NCI-H345 treated with DMSO at 0.1 percent for 48 hours (cell line): ENCODE data around the gene LNX1.

ENCODE experiments used
- DNase-seq: peaks from one replicate; lab custom pipeline; 2025; ENCODE audit not compliant: unreplicated experiment; lab: John Stamatoyannopoulos, UW

The LNX1 gene

GRCh38 chr4:53591372-53591892 lies at the start of gene LNX1:
Gene LNX1, minus strand, starts transcription at chr4:53591486. Its CDS starts 17,484 bp downstream, at chr4:53574002.
- DNase-seq: no peak

- DNase-seq: peak; percentile 49
Observed at GRCh38 chr4:53640576-53641453, 49.5 kb upstream of the LNX1 start.

DNA sequence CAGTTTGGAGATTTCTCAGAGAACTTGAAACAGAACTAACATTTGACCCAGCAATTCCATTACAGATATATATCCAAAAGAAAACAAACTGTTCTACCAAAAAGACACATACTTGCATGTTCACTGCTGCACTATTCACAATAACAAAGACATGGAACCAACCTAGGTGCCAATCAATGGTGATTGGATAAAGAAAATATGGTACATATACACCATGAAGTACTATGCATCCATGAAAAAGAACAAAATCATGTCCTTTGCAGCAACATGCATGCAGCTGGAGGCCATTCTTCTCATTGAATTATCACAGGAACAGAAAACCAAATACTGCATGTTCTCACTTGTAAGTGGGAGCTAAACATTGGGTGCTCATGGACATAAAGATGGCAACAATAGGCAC lies 47.6 kb upstream of the LNX1 start:
- no peak for DNase-seq

- no peak for DNase-seq
Observed at GRCh38 chr4:53637348-53637747, 46.1 kb upstream of the LNX1 start.

DNA sequence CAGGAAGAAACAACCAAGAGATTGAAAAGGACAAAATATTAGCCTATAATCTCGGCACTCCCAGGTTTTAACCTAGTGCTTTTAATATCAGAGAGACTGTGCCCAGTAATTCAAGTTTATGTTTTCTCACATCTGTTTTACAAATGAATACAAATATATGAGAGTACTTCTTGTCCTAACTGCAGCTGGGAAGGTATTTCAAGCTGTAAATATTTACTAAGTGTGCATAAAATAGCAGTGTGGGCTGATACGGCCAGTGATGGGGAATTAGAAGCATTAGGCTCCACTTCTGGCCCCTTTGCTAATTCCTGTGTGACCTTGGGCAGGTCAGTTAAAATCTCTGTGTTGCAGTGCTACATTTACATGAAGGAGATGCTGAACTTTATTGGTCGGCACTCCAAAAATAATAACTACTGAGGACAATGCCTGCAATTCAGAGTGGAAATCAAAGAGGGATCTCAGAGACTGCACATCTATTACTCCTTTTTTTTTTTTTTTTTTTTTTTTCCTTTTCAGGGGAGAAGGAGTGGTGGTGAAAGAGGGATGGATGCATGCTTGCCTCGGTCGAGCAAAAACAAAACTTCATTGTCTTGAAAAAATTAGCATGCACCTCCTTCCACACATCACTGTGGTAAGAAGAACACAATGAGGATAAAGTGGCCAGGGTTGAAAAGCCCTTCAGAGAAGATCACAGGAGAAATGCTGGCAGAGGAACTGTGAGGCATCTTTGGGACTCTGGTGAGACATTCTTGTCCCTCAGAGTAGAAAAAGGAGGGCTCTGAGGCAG lies 44.6 kb upstream of the LNX1 start:
- no peak for DNase-seq

GRCh38 chr4:53633608-53634007 lies 42.3 kb upstream of the LNX1 start:
- DNase-seq: no peak

DNA sequence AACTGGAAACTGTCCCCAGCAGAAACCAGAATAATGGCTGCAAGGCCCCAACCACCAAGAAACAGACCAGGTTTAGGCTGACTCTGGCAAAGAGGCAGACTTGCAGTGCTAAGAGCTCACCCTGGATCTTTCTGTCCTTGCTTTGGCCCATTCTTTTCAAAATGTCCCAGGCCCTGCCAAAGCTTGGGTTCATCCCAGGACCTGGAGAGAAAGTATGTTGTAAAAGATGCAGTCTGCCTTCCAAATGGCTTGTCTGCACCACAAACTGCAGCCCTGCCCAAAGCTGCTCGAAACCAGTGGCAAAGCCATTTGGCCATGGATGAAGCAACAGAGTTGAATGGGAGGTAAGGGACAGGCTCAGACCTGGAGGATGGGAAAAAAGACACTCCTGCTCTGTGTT lies 38.0 kb upstream of the LNX1 start:
- no peak for DNase-seq

GRCh38 chr4:53626491-53626890 lies 35.2 kb upstream of the LNX1 start:
- DNase-seq: no peak

GRCh38 chr4:53625888-53626287 lies 34.6 kb upstream of the LNX1 start:
- no peak for DNase-seq

DNA sequence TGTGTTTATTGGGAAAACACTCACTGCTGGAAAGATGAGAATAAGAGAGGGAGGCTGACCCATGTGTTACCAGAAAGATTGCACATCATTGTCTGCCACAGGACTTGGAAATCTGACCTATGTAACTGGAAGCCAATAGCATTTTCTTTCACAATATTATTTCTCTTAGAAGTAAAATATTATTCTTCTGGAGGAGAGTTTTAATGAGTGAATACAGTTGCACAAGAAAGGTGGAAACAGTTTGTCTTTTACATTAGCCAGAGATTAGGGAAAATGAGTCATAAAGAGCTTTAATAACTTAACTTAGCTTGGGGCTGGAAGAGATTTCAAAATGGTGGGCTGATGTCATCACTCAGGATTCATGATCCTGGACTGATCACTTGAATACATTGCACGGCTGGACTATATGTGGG lies 31.5 kb upstream of the LNX1 start:
- no peak for DNase-seq

- no peak for DNase-seq
Observed at GRCh38 chr4:53620956-53621355, 29.7 kb upstream of the LNX1 start.

- no peak for DNase-seq
Observed at GRCh38 chr4:53619431-53619830, 28.1 kb upstream of the LNX1 start.

DNA sequence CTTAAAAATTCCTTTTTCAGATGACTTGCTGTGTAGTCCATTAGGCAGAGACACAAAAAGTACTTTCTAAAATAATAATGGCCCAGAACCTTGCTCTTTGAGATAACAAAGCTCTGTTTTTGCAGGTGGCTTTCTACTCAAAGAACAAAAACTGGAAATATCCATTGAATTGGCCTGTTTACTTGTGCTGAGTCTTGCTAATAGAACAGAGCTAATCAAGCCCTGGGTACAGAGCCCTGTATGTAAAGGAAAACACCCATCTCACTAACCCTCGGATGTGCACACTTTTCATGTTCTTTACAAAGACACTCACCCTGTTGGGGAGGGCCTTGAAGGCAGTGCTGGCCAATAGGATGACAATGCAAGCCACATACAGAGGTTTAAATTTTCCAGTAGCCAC lies 27.0 kb upstream of the LNX1 start:
- DNase-seq: no peak

- DNase-seq: peak; percentile 18
Observed at GRCh38 chr4:53617101-53617680, 25.9 kb upstream of the LNX1 start.

- DNase-seq: no peak
Observed at GRCh38 chr4:53616219-53616618, 24.9 kb upstream of the LNX1 start.

DNA sequence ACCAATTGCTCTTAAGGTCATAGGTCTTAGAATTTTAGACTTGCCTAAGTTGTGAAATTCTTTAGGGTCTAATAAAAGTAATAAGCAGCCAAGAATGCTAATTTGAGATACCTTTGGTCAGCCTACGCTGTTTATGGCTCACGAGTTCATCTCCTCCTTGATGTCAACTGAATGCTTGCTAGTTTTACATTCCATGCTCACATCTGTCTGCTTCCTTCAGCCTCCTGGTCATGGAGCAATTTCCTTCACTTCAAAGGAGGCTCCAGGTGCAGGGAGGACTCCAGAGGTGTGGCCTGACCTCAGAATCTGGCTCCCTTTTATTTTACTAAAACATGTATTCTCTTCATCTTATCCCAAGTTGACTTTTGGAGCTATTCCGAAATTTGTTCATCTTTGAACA lies 23.3 kb upstream of the LNX1 start:
- DNase-seq: no peak

DNA sequence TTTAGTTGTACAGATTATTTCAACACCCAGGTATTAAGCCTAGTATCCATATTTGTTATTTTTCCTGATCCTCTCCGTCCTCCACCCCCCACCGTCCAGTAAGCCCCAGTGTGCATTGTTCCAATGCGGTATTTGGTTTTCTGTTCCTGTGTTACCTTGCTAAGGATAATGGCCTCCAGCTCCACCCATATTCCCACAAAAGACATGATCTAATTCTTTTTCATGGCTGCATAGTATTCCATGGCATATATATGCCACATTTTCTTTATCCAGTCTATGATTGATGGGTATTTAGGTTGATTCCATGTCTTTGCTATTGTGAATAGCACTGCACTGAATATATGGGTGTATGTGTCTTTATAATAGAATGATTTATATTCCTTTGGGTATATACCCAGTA lies 22.1 kb upstream of the LNX1 start:
- no peak for DNase-seq

GRCh38 chr4:53608649-53609048 lies 17.4 kb upstream of the LNX1 start:
- DNase-seq: no peak

DNA sequence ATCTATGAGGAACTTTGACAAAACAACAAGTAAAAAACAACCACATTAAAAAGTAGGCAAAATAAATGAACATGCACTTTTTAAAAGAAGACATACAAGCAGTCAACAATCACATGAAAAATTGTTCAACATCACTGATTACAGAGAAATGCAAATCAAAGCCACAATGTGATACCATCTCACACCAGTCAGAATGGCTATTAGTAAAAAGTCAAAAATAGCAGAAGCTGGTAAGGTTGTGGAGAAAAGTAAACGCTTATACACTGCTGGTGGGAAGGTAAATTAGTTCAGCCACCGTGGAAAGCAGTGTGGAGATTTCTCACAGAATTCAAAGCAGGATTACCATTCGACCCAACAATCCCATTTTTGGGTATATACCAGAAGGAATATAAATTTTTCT lies 17.0 kb upstream of the LNX1 start:
- DNase-seq: no peak

GRCh38 chr4:53605783-53606182 lies 14.5 kb upstream of the LNX1 start:
- no peak for DNase-seq

DNA sequence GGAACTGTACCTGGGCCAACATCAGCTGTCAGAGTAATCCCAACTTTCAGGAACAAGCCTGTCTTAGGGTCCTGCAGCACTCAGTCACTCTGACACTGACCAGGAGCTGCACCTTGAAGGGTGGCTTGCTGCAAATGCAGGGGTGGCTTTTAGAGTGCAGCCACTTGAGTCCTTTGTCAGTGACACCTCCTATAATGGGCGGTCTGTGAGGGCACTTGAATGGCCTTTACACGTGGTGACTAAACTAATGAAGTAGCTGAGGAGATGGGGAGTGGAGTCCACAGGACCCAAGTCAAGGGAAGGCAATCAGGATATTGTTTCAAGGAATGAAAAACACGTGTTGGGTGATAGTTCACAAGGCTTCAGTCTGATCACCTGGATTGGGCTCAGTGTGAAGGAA lies 11.1 kb upstream of the LNX1 start:
- DNase-seq: no peak
